NCI-H146 (cell line): ENCODE results near the gene KPNA3.
"Not testable (repeated sequence)": the region's sequence is repeated elsewhere in the genome, so short reads cannot be mapped to it uniquely, and the experiment has no call there.

Source experiments
- DNase-seq: peaks from one replicate; lab custom pipeline; 2025; lab: John Stamatoyannopoulos, UW

KPNA3 gene

GRCh38 chr13:49792550-49793324 lies at the start of gene KPNA3:
Gene KPNA3, minus strand, starts transcription at chr13:49792682. Its CDS starts 176 bp downstream, at chr13:49792506.
- peak; percentile 97 for DNase-seq

GRCh38 chr13:49841964-49842363 lies 49.5 kb upstream of the KPNA3 start:
- no peak for DNase-seq

GRCh38 chr13:49840675-49841074 lies 48.2 kb upstream of the KPNA3 start:
- no peak for DNase-seq

GRCh38 chr13:49840266-49840665 lies 47.8 kb upstream of the KPNA3 start:
- DNase-seq, result no peak

- DNase-seq, result no peak
These were observed 46.5 kb upstream of the KPNA3 start for GRCh38 chr13:49838989-49839388.

GRCh38 chr13:49836516-49836915 lies 44.0 kb upstream of the KPNA3 start:
- DNase-seq, result peak; percentile 85

GRCh38 chr13:49833402-49833801 lies 40.9 kb upstream of the KPNA3 start:
- DNase-seq, result no peak

- DNase-seq, result no peak
These were observed 39.0 kb upstream of the KPNA3 start for GRCh38 chr13:49831455-49831854.

GRCh38 chr13:49830721-49831120 lies 38.2 kb upstream of the KPNA3 start:
- DNase-seq, result no peak

GRCh38 chr13:49829715-49830114 lies 37.2 kb upstream of the KPNA3 start:
- no peak for DNase-seq

GRCh38 chr13:49828453-49828852 lies 36.0 kb upstream of the KPNA3 start:
- DNase-seq, result no peak

- DNase-seq, result no peak
These were observed 35.4 kb upstream of the KPNA3 start for GRCh38 chr13:49827891-49828290.

GRCh38 chr13:49827336-49827735 lies 34.9 kb upstream of the KPNA3 start:
- no peak for DNase-seq

- no peak for DNase-seq
These were observed 28.9 kb upstream of the KPNA3 start for GRCh38 chr13:49821216-49822009.

GRCh38 chr13:49820591-49821215 lies 28.2 kb upstream of the KPNA3 start:
- no peak for DNase-seq

- not testable (repeated sequence) for DNase-seq
These were observed 23.6 kb upstream of the KPNA3 start for GRCh38 chr13:49816047-49816446.

- DNase-seq, result no peak
These were observed 22.2 kb upstream of the KPNA3 start for GRCh38 chr13:49814551-49815270.

- DNase-seq, result peak; percentile 64
These were observed 20.3 kb upstream of the KPNA3 start for GRCh38 chr13:49812812-49813211.

GRCh38 chr13:49811527-49811908 lies 19.0 kb upstream of the KPNA3 start:
- no peak for DNase-seq

GRCh38 chr13:49810567-49811526 lies 18.4 kb upstream of the KPNA3 start:
- no peak for DNase-seq

GRCh38 chr13:49807681-49808080 lies 15.2 kb upstream of the KPNA3 start:
- DNase-seq, result no peak
